Measurements from ENCODE around the gene INPP1.

- TF ChIP-seq CTCF (conservative IDR thresholded peaks at IDR 0.05) (no peak), ZFX (IDR thresholded peaks at IDR 0.05) (no peak)
These were observed 63.9 kb downstream of the INPP1 start for GRCh38 chr2:190407246-190407661.

Measured in C4-2B (cell line).